Neutrophil (primary cell): ENCODE data around the gene FGR.

Experiments
- H3K27ac ChIP-seq: fragments of 200-600 bp; sonication (generic); 2 replicates; pipeline ENCODE4 v1.5.1; 2016; ENCODE audit warnings: mild to moderate bottlenecking, moderate library complexity
- H3K27me3 ChIP-seq: fragments of 200-600 bp; sonication (generic); 2 replicates; pipeline ENCODE4 v1.6.0; 2016; ENCODE audit warnings: mild to moderate bottlenecking
- H3K36me3 ChIP-seq: fragments of 200-600 bp; sonication (generic); 2 replicates; pipeline ENCODE4 v1.5.1; 2017
- H3K4me1 ChIP-seq, 2 experiments: fragments of 200-600 bp in 1 of 2; sonication (generic) in 1 of 2; 1 replicate in 1 of 2; 2 replicates in 1 of 2; pipeline versions ENCODE4 v1.5.1 to v1.6.1; 2013 to 2016; ENCODE audit warnings: low read depth in 1 of 2, low read length in 1 of 2, mild to moderate bottlenecking in 1 of 2, moderate library complexity in 1 of 2; ENCODE audit not compliant: control insufficient read depth in 1 of 2, insufficient read depth in 1 of 2
- H3K4me3 ChIP-seq, 2 experiments: fragments of 200-600 bp in 1 of 2; sonication (generic) in 1 of 2; 1 replicate in 1 of 2; 2 replicates in 1 of 2; pipeline ENCODE4 v1.5.1; 2013 to 2016; ENCODE audit warnings: low read depth in 1 of 2, low read length in 1 of 2, mild to moderate bottlenecking in 1 of 2, moderate library complexity in 1 of 2
- H3K9me3 ChIP-seq: fragments of 200-600 bp; sonication (generic); 2 replicates; pipeline ENCODE4 v1.5.1; 2016
- TF ChIP-seq, protein P1 (sequence below): fragments of 200-600 bp; sonication (generic); IDR thresholded peaks from 2 replicates; pipeline ENCODE4 v1.5.1; 2016; ENCODE audit warnings: antibody characterized with exemption

The FGR gene

DNA sequence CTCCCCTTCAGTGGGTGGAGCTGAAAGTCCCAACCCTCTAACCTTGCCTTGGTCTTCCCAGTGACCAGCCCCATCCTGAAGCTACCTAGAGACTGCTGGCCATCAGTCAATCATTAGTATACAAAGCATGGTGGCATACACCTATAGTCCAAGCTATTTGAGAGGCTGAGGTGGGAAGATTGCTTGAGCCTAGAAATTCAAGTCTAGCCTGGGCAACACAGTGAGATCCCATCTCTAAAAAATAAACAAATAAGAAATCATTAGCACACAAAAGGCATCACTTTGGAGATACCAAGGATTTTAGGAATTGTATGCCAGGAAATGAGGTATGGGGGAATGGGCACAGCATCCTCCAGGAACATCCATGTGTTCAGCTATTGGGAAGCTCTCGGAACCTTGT, 41.4 kb upstream of the FGR start:
- H3K4me3 ChIP-seq: no peak overlapping the region
- H3K9me3 ChIP-seq: peaks cover 6% of the 10 kb centered on the region
- no peaks in the 10 kb centered on the region for H3K27me3 ChIP-seq
- peaks cover 13% of the 10 kb centered on the region in 2 experiments for H3K4me1 ChIP-seq
- no peak overlapping the region for H3K27ac ChIP-seq
- TF ChIP-seq, protein P1, sequence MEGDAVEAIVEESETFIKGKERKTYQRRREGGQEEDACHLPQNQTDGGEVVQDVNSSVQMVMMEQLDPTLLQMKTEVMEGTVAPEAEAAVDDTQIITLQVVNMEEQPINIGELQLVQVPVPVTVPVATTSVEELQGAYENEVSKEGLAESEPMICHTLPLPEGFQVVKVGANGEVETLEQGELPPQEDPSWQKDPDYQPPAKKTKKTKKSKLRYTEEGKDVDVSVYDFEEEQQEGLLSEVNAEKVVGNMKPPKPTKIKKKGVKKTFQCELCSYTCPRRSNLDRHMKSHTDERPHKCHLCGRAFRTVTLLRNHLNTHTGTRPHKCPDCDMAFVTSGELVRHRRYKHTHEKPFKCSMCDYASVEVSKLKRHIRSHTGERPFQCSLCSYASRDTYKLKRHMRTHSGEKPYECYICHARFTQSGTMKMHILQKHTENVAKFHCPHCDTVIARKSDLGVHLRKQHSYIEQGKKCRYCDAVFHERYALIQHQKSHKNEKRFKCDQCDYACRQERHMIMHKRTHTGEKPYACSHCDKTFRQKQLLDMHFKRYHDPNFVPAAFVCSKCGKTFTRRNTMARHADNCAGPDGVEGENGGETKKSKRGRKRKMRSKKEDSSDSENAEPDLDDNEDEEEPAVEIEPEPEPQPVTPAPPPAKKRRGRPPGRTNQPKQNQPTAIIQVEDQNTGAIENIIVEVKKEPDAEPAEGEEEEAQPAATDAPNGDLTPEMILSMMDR: no peak
- no peaks in the 10 kb centered on the region for H3K36me3 ChIP-seq

DNA sequence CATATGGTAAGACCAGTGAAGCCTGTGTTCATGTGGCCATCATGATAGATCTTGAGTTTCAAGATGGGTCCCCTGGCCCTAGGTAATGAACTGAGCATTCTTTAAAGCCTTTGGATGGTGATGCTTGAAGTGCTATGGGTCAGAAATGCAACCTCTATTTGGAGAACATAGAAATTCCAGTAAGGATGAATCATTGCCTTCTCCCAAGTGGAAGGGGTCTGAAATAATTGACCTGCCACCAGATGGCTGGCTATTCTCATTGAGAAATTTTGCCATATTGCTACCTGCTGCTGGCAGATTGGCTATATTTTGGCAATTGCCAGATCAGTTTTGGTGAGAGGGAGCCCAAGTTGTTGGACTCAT, 37.7 kb upstream of the FGR start:
- H3K4me1 ChIP-seq: peaks cover 21 to 30% of the 10 kb centered on the region in 2 experiments
- no peaks in the 10 kb centered on the region for H3K9me3 ChIP-seq
- H3K36me3 ChIP-seq: peaks cover 6% of the 10 kb centered on the region
- TF ChIP-seq, protein P1: no peak
- no peaks in the 10 kb centered on the region for H3K27me3 ChIP-seq
- H3K27ac ChIP-seq: peak overlapping the region; percentile 78
- peak overlapping the region; percentile 65 to 84 for H3K4me3 ChIP-seq

DNA sequence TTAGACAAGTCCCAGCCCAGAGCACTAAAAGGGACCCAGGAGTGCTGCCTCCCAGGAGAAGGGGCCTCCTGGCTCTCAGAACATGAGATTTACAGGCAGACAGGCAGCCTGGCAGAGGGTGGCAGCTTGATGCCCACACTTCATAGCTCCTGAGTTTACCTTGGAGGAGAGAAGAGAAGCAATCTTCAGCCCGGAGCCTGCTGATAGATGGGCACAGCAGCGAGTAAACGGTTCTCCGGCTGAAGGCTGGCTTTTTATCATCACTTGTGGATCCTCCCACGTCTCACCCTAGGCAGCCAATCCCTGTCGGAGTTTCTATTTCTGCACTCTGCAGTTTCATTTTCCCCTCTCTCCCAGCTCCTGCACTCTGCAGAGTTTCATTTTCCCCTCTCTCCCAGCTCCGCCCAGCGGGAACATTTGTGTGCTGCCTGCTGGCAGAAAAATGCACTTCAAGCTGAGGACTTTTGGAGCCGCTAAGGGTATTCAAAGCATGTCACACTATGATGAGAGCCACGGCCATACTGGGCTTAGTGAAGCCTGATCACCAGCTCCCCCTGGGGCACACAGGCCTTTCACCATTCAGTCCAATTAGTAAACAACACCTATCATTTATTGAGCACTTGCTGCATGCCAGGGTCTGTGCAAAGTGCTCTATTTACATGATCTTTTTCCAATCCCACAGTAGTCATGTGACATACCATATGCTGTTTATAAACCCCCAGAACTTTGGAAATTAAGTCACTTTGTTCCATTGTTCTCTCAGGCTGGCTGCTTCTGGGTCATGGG, 37.2 kb upstream of the FGR start, which contains the start of gene IFI6:
IFI6 (minus strand) TSS at position 229 of the 786 bp plus-strand sequence. CDS start 2,878 bp downstream, outside the sequence.
- peaks cover 21 to 30% of the 10 kb centered on the region in 2 experiments for H3K4me1 ChIP-seq
- TF ChIP-seq, protein P1: peak; percentile 69
- H3K27ac ChIP-seq: peak within 1 kb of the TSS; percentile 78

DNA sequence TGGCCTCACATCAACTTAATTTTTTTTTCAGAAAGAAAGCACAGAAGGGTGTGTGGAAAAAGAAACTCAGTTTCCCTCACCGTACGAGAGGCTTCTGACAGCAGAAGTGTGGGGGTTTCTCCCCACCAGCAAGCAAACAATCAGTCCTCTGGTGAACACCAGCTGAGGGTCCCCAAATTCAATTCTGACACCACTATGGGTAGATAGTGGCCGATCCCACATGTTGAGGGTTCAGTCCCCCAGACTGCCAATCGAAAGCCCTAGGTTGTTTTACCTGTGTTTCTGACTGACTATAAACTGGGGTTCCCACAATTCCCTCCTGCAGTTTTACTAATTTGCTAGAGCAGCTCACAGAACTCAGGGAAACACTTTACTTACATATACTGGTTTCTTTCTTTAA, 34.9 kb upstream of the FGR start:
- Histone ChIP-seq H3K4me1 (peaks cover 21 to 30% of the 10 kb centered on the region in 2 experiments), H3K27me3 (no peaks in the 10 kb centered on the region), H3K36me3 (peaks cover 19% of the 10 kb centered on the region), H3K9me3 (no peaks in the 10 kb centered on the region), H3K4me3 (no peak overlapping the region), H3K27ac (no peak overlapping the region)
- TF ChIP-seq, protein P1: no peak

More for the DNA sequence above, 37.2 kb upstream of the FGR start, which contains the start of gene IFI6:
- Histone ChIP-seq H3K36me3 (peaks cover 11% of the 10 kb centered on the region), H3K9me3 (no peaks in the 10 kb centered on the region), H3K4me3 (peak within 1 kb of the TSS; percentile 65 to 84), H3K27me3 (no peaks in the 10 kb centered on the region)

DNA sequence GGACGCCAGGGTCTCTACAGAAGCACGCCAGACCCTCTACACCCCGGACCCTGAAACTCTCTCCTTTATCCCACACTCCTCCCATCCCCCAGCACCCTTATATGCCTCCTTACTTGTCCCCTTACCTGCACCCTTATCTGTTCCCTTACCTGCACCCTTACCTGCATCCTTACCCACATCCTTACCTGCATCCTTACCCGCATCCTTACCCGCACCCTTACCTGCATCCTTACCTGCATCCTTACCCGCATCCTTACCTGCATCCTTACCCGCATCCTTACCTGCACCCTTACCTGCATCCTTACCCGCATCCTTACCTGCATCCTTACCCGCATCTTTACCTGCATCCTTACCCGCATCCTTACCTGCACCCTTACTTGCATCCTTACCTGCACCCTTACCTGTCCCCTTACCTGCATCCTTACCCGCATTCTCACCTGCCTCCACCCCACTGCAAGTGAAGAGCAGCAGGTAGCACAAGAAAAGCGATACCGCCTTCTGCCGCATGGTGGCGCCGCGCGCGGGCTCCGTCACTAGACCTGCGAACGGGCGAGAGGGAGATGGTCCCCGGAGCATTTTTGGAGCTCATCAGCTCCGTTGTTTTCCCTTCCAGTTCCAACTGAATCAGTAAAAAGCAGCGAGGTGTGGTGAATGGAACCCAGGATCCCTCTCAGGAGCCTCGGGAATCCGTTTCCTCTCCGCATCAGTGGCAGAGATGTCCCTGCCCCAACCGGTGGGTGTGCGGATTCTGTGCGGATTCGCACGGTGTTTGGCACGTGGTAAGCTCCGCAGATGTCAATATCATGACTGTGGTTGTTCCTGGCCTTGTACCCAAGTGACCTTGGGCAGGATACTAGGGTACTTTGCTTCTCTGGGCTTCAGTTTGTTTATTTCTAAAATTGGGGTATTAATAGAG, 34.1 kb upstream of the FGR start:
- Histone ChIP-seq H3K4me1 (peaks cover 21 to 30% of the 10 kb centered on the region in 2 experiments), H3K36me3 (peaks cover 19% of the 10 kb centered on the region), H3K27me3 (no peaks in the 10 kb centered on the region), H3K4me3 (peak overlapping the region; percentile 49), H3K27ac (no peak overlapping the region), H3K9me3 (no peaks in the 10 kb centered on the region)
- TF ChIP-seq, protein P1: peak; percentile 91
